ENCODE results near the gene BCAT1.

- TF ChIP-seq CTCF (IDR thresholded peaks at IDR 0.05) (no peak), EZH2 (IDR thresholded peaks at IDR 0.05; ENCODE audit: borderline replicate concordance, insufficient read depth, low read depth, low read length, poor library complexity, severe bottlenecking) (no peak)
These were observed 3.1 kb downstream of the BCAT1 start for GRCh38 chr12:24945845-24946244.

Measured in B cell (primary cell).